Spleen (tissue), 13 donors: ENCODE measurements around the gene NAGA. TPM values are rescaled to one million over a fixed set of nuclear protein-coding genes. Genes with fewer than 3 reads are reported as not detected.
A peak's percentile ranks its signal among the peaks of the same experiment; 100 is the strongest.
"Not testable (repeated sequence)": the region's sequence is repeated elsewhere in the genome, so short reads cannot be mapped to it uniquely, and the experiment has no call there.

Experiments
- DNase-seq: peaks from one replicate; pipeline ENCODE4 v3.0.0-alpha.2; 2020
- H3K27ac ChIP-seq, 8 donors: fragments of 200-600 bp; sonication (generic) in 7 of 8; 1 replicate in 4 of 8; 2 replicates in 4 of 8; pipeline versions ENCODE4 v1.5.0 to v1.8.0; 2016 to 2021; ENCODE audit warnings: inconsistent platforms in 4 of 8, mild to moderate bottlenecking in 4 of 8, moderate library complexity in 1 of 8
- H3K27me3 ChIP-seq, 7 donors: fragments of 200-600 bp; sonication (generic) in 6 of 7; replicated peaks in 1 of 7; 1 replicate in 4 of 7; 2 replicates in 3 of 7; pipeline versions ENCODE4 v1.5.0 to v1.8.0; 2016 to 2021; ENCODE audit warnings: inconsistent platforms in 3 of 7, mild to moderate bottlenecking in 1 of 7
- H3K36me3 ChIP-seq, 6 donors: fragments of 200-600 bp; sonication (generic) in 5 of 6; 1 replicate in 4 of 6; 2 replicates in 2 of 6; pipeline versions ENCODE4 v1.5.0 to v1.8.0; 2016 to 2021; ENCODE audit warnings: inconsistent platforms in 2 of 6
- H3K4me1 ChIP-seq, 6 donors: fragments of 200-600 bp; sonication (generic) in 5 of 6; 1 replicate in 3 of 6; 2 replicates in 3 of 6; pipeline versions ENCODE4 v1.5.0 to v1.8.0; 2016 to 2021; ENCODE audit warnings: inconsistent platforms in 3 of 6
- H3K4me3 ChIP-seq, 8 donors: fragments of 200-600 bp; sonication (generic) in 7 of 8; 1 replicate in 4 of 8; 2 replicates in 4 of 8; pipeline versions ENCODE4 v1.5.0 to v1.8.0; 2016 to 2021; ENCODE audit warnings: inconsistent platforms in 4 of 8, mild to moderate bottlenecking in 4 of 8, moderate library complexity in 2 of 8
- H3K9me3 ChIP-seq, 8 donors: fragments of 200-600 bp; sonication (generic) in 7 of 8; 1 replicate in 4 of 8; 2 replicates in 4 of 8; pipeline versions ENCODE4 v1.5.0 to v1.8.0; 2016 to 2021; ENCODE audit warnings: inconsistent platforms in 4 of 8
- POLR2A ChIP-seq, 3 donors: fragments of 450-650 bp; IDR thresholded peaks; one replicate each; pipeline ENCODE4 v1.5.1; 2017; ENCODE audit warnings: antibody characterized with exemption in 3 of 3, mild to moderate bottlenecking in 1 of 3
- POLR2AphosphoS5 ChIP-seq, 3 donors: sonication (generic); formaldehyde crosslinking; IDR thresholded peaks; one replicate each; pipeline ENCODE4 v1.5.1; 2017; ENCODE audit warnings: antibody characterized with exemption in 3 of 3
- WGBS, 5 donors: extraction: QIAGEN DNeasy Blood & Tissue Kit in 3 of 5; methylation state at CpG; one replicate each; pipeline versions ENCODE4 v1.1.5 to v1.1.7; 2013 to 2018; 5-methylcytosine and 5-hydroxymethylcytosine counted together
- intact Hi-C: fragments of 100-400 bp; cut with DNase I; formaldehyde crosslinking; loops from one replicate; pipeline ENCODE4 v1.15.0; 2023; ENCODE audit warnings: low total_unique reads
- long read RNA-seq, 2 donors: transcript quantifications; one replicate each; lab custom pipeline, GENCODE V29; 2026
- polyA plus RNA-seq, 3 donors: library from polyadenylated mRNA; stranded (reverse); fragments of 200-250 nt; gene quantifications; one replicate each; pipeline ENCODE4 v1.2.1, GENCODE V29; 2013
- total RNA-seq, 7 donors: library from RNA; depleted of rRNA in 3 of 7; stranded (reverse); fragments of >200 nt in 3 of 7; fragmentation: NEBNext Ultra II Directional in 4 of 7; extraction: Animal tissue kit (Norgen Biotek cat#: 25700) in 4 of 7; gene quantifications; one replicate each; pipeline versions ENCODE4 v1.1.0 to v1.2.1, GENCODE V29; 2016 to 2021
- TF ChIP-seq, protein P1 (sequence below), 11 experiments: fragments of 200-600 bp in 7 of 11; fragments of 450-650 bp in 4 of 11; sonication (generic) in 4 of 11; IDR thresholded peaks in 8 of 11; conservative IDR thresholded peaks in 3 of 11; 1 replicate in 7 of 11; 2 replicates in 4 of 11; pipeline versions ENCODE4 v1.4.0 to v1.8.0; 2016 to 2021; ENCODE audit warnings: antibody characterized with exemption in 11 of 11, inconsistent platforms in 4 of 11, mild to moderate bottlenecking in 1 of 11
- donor health status: healthy with polysubstance abuse.
- donor health status: DM: no; HTN: no; CAD: no; lungs with moderate emphysema.
- donor health status: DM: no; HTN: no; CAD: no.
- donor health status: Bipolar disorder and iron deficiency.
- donor health status: healthy.
- donor health status: DM: no; HTN: no; CAD: no.
- donor health status: DM: yes; HTN: yes; CAD: no.

NAGA gene
- total RNA-seq (10 to 100 TPM; 20.2 to 60.2 (median 34.1) TPM), polyA plus RNA-seq (1 to 10 TPM; 7.0 to 7.4 (median 7.1) TPM)
- long read RNA-seq, donor 1, transcript NAGA-201 (9 exons, 3,694 nt): major isoform, 5 of 19 reads
- long read RNA-seq, donor 1, partial matches to known transcripts: 8 of 19 reads
- long read RNA-seq, donor 1, other reads (novel, unspliced or antisense): 0 of 19 reads
- long read RNA-seq, donor 2, transcript NAGA-201 (9 exons, 3,694 nt): major isoform, 7 of 13 reads
- long read RNA-seq, donor 2, partial matches to known transcripts: 0 of 13 reads
- long read RNA-seq, donor 2, other reads (novel, unspliced or antisense): 0 of 13 reads

DNA sequence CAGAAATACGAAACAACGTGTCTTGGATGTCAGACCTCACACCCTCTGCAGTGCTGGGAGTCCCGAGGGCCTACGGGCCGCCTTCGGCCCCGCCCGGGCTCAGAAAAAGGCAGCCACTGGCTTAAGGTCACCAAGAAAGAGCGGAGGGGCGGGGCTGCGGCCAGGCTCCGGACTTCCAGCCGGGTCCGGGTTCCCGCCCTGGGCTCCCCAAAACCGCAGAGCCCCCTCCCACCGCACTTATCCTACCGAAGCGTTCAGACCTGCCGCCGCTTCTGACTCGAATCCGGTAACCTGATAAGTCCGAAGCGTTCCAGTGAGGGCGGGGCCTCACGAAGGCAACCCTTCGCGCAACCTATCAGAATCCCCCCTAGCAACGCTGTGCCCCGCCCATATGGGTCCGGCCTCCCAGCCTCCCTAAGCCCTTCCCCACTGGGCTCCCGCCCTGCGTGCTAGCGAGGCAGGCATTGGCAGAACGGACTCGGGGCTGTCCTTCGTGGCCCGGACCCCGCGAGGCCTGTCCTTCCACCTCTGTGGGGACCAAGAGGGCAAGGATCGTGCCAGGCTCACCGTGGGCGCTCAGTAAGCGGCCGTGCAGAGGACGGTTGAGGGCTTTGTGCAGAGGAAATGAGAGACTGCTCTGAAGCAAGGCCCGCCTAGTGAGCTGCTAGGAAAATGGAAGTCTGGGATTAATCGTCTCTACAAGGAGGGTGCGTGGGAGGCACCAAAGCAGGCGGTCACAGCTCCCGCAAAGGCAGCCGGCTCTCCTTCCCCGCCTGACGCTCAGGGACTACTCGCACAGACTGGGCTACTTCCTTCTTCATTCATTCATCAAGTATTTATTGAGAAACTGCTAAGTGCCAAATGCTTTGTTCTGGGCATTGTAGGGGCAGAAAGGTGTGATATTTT is at the start of gene NAGA:
Gene NAGA (minus strand): TSS at position 296 of the 906 bp plus-strand sequence. CDS start 515 bp downstream, outside the sequence.
- peak within 1 kb of the TSS; percentile 64 to 92 (median 75) for H3K4me3 ChIP-seq
- 0 to 1% (median 1%) methylated on average over 20 to 56 of the region's 56 CpGs for WGBS, 5 donors
- intact Hi-C loops: no loop called here
- TF ChIP-seq POLR2AphosphoS5 (IDR thresholded peaks at IDR 0.05) (peak; percentile 93 to 97 (median 93)), POLR2A (IDR thresholded peaks at IDR 0.05) (peak in 1 of 3 donors; percentile 38)
- TF ChIP-seq, protein P1, sequence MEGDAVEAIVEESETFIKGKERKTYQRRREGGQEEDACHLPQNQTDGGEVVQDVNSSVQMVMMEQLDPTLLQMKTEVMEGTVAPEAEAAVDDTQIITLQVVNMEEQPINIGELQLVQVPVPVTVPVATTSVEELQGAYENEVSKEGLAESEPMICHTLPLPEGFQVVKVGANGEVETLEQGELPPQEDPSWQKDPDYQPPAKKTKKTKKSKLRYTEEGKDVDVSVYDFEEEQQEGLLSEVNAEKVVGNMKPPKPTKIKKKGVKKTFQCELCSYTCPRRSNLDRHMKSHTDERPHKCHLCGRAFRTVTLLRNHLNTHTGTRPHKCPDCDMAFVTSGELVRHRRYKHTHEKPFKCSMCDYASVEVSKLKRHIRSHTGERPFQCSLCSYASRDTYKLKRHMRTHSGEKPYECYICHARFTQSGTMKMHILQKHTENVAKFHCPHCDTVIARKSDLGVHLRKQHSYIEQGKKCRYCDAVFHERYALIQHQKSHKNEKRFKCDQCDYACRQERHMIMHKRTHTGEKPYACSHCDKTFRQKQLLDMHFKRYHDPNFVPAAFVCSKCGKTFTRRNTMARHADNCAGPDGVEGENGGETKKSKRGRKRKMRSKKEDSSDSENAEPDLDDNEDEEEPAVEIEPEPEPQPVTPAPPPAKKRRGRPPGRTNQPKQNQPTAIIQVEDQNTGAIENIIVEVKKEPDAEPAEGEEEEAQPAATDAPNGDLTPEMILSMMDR (IDR thresholded peaks at IDR 0.05 in 8 of 11, conservative IDR thresholded peaks at IDR 0.05 in 3 of 11): peak in 1 of 11 experiments; percentile 14
- H3K27ac ChIP-seq: peak within 1 kb of the TSS; percentile 69 to 93 (median 89)
- H3K4me1 ChIP-seq: peaks cover 21 to 75% (median 47%) of the 10 kb centered on the region in 6 donors
- peaks cover 0 to 28% (median 25%) of the 10 kb centered on the region in 6 donors for H3K36me3 ChIP-seq
- no peaks in the 10 kb centered on the region for H3K27me3 ChIP-seq
- DNase-seq: peak; percentile 98
- no peaks in the 10 kb centered on the region for H3K9me3 ChIP-seq

DNA sequence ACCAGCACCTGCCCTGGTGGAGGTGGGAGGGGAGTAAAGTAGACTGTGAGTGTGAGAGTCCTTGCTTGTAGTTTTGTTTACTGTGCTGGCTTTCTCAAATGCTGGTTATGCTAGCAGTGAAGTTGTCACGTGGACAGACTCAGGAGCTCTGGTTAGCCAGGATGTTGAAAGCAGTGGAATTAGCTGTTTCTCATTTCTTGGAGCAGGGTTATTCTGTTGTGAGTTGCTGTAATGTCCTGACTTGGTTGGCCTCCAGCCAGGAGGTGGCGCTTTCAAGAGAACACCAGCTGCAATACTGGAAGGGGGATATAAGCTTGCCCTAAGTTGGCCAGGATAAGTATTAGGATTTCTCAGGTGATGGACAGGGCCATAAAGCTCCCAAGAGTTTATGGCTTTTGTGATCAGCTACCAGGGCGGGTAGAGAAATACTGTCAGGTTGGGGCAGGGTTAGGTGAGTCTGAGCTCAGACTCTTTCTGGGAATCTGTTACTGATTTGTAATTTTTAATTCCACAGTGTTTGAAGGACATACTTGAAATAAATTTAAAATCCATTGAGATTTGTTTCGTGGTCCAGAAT is 46.3 kb upstream of the NAGA start:
- Histone ChIP-seq H3K4me3 (no peak overlapping the region), H3K27ac (no peak overlapping the region), H3K9me3 (peaks cover 0 to 27% (median 24%) of the 10 kb centered on the region in 8 donors), H3K4me1 (peaks cover 3 to 22% (median 16%) of the 10 kb centered on the region in 6 donors), H3K36me3 (peaks cover 0 to 5% (median 0%) of the 10 kb centered on the region in 6 donors), H3K27me3 (no peaks in the 10 kb centered on the region)
- WGBS, 5 donors: 87 to 93% (median 90%) methylated on average over 4 of the region's 4 CpGs
- intact Hi-C loops: no loop called here
- no peak for DNase-seq
- TF ChIP-seq, protein P1 (IDR thresholded peaks at IDR 0.05 in 8 of 11, conservative IDR thresholded peaks at IDR 0.05 in 3 of 11): no peak
- TF ChIP-seq POLR2A (IDR thresholded peaks at IDR 0.05) (no peak), POLR2AphosphoS5 (IDR thresholded peaks at IDR 0.05) (no peak)

DNA sequence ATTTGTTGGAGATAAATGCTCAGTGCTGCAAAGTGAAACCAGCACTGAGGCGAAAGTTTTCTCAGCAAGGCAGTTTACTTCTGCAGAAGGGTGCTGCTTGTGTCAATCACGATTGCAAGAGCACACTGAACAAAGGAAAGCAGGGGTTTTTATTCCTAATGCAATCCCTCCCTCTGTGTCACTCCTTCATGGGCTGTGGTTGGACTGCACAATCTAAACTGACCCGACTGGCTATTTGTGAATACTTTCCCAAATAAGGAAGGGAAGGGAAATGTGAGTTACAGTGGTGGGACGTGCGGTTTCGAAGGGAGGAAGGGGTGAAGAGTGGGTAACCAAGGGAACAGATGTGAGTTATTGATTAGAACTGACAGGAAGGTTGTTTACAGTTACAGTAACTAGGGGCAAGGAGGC is 44.8 kb upstream of the NAGA start:
- H3K27ac ChIP-seq, H3K4me1 ChIP-seq, H3K36me3 ChIP-seq, H3K27me3 ChIP-seq, H3K4me3 ChIP-seq, intact Hi-C loops, DNase-seq: not testable (repeated sequence)
- H3K9me3 ChIP-seq: peaks cover 0 to 27% (median 24%) of the 10 kb centered on the region in 8 donors
- 82 to 93% (median 86%) methylated on average over 6 of the region's 6 CpGs for WGBS, 5 donors

DNA sequence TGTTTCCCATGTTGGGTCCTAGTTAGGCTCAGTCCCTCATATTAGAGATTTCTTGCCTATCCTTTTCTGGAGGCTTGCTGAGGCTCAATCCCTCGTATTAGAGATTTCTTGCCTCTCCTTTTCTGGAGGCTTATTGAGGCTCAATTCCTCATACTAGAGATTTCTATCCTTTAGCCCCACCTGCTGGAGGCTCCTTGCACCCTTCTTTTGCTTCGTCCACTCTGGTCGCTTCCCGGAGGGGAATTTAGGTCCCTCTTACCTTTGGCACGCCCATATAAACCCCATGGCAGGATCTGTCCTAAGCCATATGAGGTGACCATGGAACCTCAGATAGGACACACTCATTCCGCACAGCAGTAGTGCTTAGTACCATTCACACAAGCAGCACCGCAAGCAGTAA is 44.1 kb upstream of the NAGA start:
- 86 to 97% (median 93%) methylated on average over 7 of the region's 7 CpGs for WGBS, 5 donors
- H3K4me3 ChIP-seq: no peak overlapping the region
- peaks cover 0 to 27% (median 24%) of the 10 kb centered on the region in 8 donors for H3K9me3 ChIP-seq
- intact Hi-C loops: no loop called here
- H3K27ac ChIP-seq: no peak overlapping the region
- no peaks in the 10 kb centered on the region for H3K27me3 ChIP-seq
- no peak for DNase-seq
- no peak for TF ChIP-seq POLR2AphosphoS5 (IDR thresholded peaks at IDR 0.05)
- TF ChIP-seq POLR2A (IDR thresholded peaks at IDR 0.05): no peak
- TF ChIP-seq, protein P1 (IDR thresholded peaks at IDR 0.05 in 8 of 11, conservative IDR thresholded peaks at IDR 0.05 in 3 of 11): peak in 3 of 11 experiments; percentile 12 to 25 (median 20)
- H3K4me1 ChIP-seq: peaks cover 0 to 1% (median under 1%) of the 10 kb centered on the region in 6 donors
- H3K36me3 ChIP-seq: peaks cover 0 to 5% (median 0%) of the 10 kb centered on the region in 6 donors

DNA sequence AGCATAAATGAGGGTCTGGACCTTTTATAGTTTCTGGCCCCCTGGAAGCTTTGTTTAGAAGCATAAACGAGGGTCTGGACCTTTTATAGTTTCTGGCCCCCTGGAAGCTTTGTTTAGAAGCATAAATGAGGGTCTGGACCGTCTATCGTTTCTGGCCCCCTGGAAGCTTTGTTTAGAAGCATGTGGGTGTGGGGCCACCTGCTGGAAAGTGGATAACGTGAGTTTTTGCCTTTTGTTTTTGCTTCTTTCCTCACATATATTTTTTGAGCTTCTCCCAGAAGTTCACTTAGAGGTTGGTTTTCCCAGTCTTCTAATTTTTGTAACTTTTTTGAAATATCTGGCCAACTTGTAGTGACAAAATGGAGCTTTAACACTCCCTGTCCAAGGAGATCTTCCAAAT is 42.2 kb upstream of the NAGA start:
- WGBS, 5 donors: 15 to 33% (median 20%) methylated on average over 2 to 4 of the region's 4 CpGs
- intact Hi-C loops, H3K27me3 ChIP-seq, DNase-seq, H3K4me1 ChIP-seq, H3K36me3 ChIP-seq, H3K4me3 ChIP-seq, H3K27ac ChIP-seq: not testable (repeated sequence)
- H3K9me3 ChIP-seq: peaks cover 0 to 27% (median 24%) of the 10 kb centered on the region in 8 donors
